HT-29 (cell line): ENCODE measurements around the gene CLCN2. TPM values are rescaled to one million over a fixed set of nuclear protein-coding genes. Genes with fewer than 3 reads are reported as not detected.

Experiments used
- DNase-seq: peaks from one replicate; pipeline ENCODE4 v3.0.0-alpha.2; 2015; ENCODE audit warnings: low spot score
- total RNA-seq: library from RNA; depleted of rRNA; stranded (reverse); fragments of >200 nt; shearing (Covaris generic); gene quantifications from 2 replicates; pipeline ENCODE4 v1.2.3, GENCODE V29; 2014

The CLCN2 gene
- total RNA-seq, 1 experiment from 2014 or later = 64.0 TPM

DNA sequence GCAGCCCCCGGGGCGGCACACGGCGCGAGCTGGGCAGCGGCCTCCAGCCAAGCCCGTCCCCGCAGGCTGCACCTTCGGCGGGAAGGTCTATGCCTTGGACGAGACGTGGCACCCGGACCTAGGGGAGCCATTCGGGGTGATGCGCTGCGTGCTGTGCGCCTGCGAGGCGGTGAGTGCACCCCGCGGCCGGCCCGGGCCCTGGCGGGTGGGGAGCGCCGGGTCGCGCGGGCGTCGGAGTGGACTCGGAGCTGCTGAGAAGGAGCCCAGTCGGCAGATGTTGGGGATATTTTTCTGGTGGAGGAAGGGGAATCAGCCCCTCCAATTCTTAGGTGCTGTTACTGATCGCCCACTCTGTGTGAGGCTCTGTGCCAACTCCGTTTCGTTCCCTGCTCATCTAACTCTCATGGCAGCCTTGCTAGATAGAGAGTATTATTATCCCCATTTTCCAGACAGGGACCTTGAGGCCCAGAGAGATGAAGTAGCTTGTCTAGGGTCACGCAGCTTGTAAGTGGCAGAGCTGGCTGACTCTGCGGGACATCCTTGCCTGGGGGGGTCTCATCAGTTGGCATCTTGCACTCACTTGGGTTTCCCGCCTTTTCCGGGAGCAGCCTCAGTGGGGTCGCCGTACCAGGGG lies 19.3 kb upstream of the CLCN2 start:
- DNase-seq = no peak

DNA sequence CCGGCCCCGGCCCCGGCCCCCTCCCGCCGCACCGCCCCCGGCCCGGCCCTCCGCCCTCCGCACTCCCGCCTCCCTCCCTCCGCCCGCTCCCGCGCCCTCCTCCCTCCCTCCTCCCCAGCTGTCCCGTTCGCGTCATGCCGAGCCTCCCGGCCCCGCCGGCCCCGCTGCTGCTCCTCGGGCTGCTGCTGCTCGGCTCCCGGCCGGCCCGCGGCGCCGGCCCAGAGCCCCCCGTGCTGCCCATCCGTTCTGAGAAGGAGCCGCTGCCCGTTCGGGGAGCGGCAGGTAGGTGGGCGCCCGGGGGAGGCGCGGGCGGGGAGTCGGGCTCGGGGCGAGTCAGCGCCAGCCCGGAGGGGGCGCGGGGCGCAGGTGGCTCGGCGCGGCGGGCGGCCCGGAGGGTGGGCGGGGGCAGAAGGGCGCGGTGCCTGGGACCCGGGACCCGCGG lies 18.8 kb upstream of the CLCN2 start:
- no peak for DNase-seq

DNA sequence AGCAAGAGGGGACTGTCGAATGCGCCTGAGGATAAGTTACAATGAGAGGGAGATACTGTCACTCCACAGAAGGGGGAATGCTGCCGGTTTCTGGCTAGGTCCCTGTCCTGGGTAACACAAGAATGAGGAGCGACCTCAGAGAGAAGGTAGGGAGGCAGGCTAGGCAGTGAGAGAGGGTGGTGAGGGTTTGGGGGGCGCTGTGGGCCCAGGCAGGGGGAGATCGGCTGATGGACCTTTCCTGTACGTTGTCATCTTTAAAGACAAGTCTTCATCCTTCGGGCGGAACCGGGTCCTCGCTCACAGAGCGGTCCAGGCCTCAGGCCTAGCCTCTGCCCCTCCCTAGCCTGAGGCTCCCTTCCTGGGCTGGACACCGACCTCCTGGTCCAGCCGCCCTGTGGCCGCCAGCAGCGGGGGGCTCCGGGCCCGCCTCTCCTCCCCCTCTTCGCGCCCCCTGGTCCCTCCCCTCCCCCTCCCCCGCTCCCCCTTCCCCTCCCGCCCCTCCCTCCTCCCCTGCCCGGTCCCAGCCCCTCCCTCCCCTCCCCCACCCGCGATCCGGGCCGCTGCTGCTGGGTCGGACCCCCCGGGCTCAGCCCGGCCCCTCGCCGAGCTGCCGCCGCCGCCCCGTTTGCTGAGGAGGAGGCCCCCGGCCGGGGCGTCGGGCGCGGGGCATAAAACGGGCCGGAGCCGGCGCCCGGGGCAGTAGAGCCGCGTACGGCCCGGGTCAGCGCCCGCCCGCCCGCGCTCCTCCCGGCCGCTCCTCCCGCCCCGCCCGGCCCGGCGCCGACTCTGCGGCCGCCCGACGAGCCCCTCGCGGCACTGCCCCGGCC lies 18.2 kb upstream of the CLCN2 start, which contains the start of gene CHRD:
Gene CHRD (plus strand): TSS at position 697 of the 827 bp plus-strand sequence. CDS start 265 bp downstream, outside the sequence.
- DNase-seq = no peak

DNA sequence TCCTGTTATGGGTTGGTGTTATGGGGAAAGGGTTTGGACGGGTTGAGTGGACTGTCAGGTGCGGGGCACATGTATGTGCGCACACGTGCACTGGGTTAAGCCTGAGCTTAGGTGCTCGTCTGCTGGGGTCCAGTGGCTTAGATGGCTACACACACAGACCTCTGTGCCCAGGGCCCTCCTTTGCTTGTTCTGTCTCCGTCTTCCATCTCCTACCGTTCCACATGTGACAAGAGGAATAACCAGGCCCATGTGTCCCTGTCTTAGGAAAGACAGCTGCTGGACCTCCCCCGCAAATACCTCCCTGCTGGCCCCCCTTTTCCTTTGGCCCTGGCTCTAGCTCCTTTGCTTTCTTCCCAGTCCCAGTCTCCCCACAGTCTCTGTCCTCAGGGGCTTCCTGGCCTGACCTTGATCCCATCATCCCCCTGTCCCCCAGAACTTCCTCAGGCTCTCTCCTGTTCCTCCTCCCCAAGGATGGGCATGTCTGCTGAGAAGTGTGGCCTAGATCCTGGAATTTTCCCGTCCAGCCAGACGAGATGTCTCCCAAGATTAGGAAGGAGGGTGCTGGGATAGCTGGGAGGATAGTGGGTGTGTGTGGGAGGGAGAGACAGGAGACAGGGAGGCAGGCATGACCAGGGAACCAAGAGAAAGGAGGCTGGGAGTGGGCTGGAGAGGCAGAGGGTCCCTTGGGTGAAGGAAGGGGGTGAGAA lies 17.4 kb upstream of the CLCN2 start:
- DNase-seq = no peak

DNA sequence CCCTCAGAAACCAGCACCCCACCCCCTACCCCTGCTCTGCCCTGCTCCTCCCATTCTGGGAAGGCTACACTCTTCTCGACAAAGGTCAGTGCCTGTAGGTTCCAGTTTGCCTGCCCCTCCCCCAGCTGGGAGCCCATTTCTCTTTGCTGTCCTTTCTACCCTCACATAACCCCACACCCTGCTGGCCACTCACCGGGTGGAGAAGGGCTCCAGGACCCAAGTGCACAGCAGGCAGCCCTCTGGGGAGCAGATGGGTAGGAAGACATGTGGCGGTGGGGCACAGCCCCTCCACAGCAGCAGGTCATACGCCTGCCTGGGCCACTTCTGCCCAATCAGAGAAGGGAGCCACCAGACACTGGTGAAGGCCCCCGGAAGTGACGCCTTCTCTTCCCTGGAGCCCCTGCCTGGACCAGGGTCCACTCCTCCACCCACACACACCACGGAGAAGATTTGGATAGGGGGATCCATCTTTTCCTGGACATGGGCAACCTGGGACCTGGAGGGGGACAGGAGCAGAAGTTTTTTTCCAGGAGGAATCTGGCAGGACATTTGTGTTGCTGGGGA lies 16.6 kb upstream of the CLCN2 start, which contains the start of gene THPO:
Gene THPO (minus strand): TSS at position 326 of the 564 bp plus-strand sequence. CDS start 1,948 bp downstream, outside the sequence.
- peak; percentile 43 for DNase-seq

DNA sequence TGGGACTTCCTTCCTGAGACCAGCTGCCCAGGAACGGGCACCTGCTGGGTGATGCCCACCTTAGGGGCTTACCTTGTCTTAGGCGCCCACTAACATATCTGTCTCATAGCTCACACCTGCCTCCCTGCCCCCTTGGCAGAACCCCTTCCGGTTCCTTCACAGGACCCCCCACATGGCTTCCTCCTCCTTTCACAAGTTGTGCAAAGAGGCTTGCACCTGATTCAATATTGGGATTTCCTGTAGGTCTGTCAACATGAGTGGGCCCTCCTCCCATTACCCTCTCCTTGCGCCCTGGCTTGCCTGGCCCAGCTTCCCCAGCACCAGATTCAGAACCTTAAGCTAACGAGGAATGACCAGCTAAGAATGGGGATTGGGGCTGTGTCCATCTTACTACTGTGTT lies 16.0 kb upstream of the CLCN2 start:
- DNase-seq = no peak

DNA sequence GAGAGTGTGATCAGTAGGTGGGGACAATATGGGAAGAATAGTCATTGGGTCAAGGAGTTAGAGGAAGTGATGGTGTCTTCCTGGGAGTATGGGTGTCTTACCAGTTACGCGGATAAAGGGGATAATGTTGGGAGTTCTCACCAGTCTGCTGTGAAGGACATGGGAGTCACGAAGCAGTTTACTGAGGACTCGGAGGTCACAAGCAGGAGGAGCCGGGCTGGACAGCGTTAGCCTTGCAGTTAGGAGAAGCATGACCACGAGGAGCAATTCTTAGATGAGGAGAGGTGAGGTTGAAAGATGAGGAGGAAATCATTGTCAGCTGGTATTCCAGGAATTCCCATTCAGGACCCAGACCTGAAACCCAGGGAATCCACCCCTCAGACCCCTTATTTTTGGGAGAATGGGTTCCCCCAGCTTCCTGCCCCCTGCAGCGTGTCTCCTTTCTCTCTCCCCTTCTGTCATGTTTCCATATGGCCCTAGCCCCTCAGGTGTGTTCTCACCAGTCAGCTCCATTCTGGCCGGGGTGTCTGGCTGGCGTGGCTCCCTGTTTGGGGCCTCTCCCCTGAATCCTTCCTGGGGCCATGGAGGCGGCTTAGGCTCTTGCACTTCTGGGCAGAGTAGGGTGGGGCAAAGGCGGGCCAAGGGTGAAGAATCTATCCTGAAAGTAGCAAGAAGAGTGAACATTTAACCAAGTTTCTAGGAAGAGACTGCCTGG lies 14.5 kb upstream of the CLCN2 start:
- no peak for DNase-seq

DNA sequence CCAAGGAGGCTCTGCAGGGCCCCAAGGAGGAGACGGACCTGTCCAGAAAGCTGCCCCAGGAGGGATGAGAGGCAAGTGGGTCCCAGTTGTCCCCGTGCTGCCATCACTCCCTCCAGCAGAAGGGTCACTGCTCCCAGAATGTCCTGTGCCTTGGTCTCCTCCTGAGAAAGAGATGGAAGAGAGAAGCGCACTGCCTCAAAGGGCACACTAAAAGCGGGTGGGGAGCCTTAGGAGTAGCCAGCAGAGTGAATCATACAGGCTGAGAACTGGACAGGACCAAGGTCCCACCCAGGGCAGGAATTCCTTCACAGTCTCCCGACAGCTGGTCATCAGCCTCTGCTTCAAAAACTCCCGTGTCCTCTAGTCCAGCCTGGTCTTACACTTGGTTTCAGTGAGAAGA lies 12.0 kb upstream of the CLCN2 start:
- DNase-seq = peak; percentile 77

DNA sequence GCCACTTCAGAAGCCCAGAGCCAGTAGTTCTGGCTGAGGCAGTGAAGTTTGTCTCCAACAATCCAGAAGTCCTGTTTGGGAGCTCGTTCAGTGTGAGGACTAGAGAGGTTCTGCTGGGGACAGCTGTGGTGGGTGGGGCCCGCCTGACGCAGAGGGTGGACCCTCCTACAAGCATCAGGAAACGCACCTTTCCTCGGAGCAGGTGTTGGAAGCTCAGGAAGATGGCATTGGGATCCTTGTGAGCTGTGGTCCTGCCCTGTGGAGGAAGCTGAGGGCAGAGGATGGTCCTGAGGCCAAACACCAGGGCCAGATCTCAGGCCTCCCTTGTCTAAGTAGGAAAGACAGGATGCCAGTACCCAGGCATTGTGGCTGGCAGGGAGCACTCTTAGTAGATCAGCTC lies 11.5 kb upstream of the CLCN2 start:
- no peak for DNase-seq

DNA sequence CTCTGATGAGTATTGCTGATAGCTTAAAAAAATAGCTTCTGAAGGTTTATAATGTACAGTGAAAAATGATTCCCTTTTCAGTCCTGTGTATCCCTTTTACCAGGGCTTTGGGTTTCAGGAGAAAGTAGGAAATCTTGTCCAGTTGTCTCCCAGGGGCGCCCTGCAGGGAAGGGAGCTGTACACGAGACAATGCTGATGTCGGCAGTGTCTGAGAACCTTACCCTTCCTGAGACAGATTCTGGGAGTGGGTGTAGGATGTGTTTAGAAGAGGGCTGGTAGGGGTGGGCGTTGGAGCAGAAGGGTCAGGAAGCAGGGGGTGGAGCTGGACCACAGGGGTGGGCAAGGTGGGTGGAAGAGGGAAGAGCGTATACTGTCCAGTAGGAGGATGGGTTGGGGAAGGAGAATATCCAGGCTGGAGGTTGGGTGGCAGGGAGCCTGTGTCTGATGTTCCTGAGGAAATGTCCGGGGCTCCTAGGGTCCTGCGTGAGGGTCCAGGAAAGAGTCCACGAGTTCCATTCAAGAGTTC lies 11.0 kb upstream of the CLCN2 start:
- no peak for DNase-seq

DNA sequence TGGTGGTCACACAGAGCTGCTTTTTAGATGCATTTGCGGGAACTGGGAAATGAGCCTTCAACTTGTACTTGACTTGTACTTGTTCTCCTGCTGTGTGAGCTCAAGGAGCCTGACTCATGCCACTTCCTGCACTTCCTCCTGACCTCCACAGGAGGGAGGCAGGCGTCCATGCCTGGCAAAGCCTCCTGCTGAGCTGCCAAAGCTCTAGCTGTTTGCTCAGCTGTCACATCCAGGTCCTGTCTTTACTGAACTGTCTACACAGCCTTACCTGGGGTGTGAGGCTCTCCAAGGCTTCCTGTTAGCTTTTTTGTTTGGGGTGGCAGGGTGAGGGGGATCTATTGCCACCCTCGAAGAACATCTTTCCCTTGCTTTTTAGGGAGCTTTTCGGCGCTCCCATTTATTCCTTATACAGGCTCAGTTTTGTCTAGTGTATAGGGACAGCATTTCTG lies 10.2 kb upstream of the CLCN2 start:
- peak; percentile 85 for DNase-seq

DNA sequence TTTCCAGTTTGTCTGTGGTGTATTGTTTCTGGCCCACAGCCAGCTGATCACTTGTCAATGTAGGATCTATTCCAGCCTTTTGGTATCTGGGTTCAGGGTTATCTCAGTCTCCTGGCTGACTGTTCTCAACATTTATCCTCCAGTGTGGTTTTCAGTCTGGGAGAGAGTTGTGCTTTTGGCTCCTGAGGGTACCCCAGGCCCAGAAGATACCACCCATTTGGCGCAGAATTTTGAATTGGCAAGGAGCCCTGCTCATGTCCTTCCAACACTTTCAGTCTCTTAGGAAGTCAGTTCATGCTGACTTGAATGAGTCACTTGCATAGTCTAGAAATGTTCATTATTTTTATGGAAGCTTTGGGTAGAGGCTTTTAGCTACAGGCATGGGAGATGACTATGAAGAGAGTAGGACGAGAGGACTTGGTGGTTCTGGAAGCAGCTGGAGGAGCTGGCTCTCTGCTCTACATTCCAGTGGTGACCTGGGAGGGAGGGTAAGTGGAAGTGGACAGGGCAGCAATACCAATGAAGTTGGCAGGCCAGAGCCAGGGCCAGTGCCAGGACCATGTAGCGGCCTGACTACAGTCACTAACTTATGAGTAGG lies 7.3 kb upstream of the CLCN2 start:
- no peak for DNase-seq

DNA sequence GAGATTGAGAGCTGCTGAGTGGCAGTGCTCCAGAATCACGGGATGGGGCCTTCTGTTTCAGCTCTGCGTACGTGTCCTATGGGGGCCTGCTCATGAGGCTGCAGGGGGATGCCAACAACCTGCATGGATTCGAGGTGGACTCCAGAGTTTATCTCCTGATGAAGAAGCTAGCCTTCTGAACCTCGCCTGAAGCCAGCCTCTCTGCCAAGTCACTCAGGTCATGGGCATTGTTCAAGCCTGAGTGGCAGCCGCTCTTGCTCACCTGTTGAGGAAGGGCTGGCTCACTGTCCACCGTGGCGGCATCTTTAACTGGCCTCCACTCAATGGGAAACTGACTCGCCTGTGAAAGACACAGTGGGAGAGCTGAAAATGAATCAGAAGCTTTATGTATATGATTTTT lies 6.7 kb upstream of the CLCN2 start:
- no peak for DNase-seq

DNA sequence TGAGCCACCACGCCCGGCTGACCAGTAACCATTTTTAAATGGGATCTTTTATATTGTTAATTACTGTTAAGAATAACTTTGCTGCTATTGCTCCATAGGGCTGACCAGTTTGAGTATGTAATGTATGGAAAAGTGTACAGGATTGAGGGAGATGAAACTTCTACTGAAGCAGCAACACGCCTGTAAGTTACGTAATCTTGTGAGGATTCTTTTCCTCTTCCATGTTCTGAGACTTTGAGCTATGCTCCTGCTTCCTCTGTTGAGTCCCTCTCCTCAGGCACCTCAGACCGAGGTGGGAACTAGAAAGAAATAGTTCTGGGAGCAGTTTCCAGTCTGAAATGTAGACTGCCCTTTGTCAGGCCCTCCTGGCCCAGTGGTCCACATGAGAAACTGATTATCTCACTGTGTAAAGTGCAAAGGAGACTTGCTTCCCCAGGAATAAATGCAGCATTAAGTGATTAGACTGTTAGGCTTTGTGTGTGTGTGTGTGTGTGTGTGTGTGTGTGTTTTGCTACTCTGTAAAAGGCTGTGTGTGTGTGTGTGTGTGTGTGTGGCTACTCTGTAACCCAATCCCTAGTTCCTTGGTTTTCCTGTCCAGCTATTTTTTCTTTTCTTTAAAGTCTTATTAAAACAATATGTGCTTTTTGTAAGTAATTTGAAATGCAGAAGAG lies 5.3 kb upstream of the CLCN2 start:
- DNase-seq = no peak

DNA sequence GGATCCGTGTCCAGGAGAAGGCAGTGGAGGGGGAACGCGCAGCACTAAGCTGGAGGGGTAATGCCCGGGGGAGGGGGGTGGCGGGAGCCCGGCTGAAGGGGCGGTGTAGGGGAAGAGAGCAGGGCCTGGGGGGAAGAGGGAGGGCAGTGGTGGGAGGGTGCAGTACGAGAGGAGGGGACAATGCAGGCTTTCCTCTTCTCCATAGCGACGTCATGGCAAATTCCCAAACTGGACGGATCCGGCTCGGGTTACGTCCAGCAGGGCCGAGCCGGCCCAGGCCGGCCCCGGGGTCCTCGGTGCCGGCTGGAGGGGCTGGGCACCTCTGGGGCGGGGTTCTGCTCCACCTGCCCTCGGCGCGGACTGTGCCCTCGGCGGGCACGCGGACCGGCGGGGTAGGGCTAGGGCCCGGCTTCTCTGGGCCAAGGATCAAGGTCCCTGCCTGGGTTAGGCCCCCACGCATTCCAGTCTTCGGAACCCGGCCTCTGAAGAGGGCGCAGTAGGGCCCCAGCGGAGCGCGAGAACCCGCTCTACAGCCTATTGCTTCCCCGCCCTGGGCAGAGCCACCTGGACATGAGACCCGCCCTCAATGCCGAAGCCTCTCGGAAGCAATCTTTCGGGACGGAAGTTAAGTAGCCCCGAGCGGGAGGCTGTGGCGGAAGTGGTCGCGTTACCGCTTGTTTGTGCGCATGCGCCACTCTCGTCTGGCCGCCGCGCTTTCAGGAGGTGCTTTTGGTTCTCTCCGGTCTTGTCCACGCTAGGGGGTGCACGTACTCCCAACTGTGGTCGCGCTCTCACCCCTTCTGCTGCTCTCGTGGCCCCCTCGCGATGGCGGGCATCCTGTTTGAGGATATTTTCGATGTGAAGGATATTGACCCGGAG lies 1.5 kb upstream of the CLCN2 start:
- DNase-seq = peak; percentile 99

DNA sequence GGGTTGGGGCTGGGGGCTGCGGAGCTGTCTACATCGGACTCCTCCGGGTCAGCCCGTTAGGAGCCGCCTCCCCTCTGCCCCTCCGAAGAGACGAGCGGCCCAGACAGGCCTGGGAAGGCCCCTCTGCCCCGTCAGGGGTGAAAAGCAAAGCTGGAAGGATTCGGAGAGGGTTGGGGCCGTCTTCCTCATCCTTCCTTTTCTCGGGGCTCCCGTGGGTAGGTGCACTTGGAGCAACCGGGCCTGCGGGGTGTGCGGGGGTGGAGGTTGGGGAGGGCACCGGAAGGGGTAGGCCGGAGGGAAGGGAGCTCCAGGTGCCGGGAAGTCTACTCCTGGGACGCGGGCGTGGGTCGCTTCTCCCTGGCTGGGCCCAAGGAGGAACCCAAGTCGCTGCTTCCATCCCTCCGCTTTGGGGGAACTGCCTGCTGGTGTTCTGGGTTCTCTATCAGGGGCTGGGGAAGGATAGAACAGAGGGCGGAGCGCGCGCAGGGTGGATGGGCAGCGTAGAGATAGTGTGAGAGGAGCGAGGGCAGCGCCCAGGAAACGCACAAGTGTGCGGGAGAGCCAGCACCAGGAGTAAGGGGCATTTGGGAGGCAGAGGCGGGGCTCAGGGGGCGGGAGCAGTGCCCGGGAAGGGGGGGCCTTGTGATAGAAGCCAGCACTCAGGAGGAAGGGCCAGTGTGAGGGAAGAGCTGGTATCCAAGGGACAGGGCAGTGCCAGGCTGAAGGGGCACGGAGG lies 695 bp upstream of the CLCN2 start:
- peak; percentile 86 for DNase-seq

DNA sequence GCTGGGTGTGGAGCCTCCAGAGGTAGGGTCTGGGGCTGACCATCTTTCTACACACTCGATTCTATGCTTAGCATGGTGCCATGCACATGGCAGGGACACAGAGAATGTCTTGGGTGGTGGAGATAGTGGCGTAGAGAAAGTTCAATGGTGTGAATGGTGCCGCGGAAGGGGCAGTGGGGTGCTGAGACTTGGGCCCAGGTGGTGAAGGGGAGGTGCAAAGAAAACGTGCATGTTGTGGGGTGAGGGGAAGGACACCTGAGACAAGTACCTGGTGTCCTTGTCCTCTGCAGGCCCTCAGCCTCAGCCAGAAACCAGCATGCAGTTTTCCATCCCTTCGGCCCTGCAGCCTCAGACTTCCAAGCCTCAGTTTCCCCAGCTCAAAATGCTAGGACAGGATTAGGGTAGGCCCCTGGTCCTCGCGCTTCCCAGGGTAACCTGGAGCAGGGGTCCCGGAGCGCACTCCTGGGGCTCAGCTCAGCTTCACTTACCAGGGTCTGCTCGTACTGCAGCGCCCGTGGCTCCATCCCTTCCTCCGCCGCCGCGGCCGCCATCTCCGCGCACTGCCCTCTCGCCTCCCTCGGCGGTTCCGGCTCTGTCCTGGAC lies 375 bp downstream of the CLCN2 start:
- DNase-seq = no peak
